ENCODE measurements around the gene SLC4A5.

- TF ChIP-seq, protein P1, sequence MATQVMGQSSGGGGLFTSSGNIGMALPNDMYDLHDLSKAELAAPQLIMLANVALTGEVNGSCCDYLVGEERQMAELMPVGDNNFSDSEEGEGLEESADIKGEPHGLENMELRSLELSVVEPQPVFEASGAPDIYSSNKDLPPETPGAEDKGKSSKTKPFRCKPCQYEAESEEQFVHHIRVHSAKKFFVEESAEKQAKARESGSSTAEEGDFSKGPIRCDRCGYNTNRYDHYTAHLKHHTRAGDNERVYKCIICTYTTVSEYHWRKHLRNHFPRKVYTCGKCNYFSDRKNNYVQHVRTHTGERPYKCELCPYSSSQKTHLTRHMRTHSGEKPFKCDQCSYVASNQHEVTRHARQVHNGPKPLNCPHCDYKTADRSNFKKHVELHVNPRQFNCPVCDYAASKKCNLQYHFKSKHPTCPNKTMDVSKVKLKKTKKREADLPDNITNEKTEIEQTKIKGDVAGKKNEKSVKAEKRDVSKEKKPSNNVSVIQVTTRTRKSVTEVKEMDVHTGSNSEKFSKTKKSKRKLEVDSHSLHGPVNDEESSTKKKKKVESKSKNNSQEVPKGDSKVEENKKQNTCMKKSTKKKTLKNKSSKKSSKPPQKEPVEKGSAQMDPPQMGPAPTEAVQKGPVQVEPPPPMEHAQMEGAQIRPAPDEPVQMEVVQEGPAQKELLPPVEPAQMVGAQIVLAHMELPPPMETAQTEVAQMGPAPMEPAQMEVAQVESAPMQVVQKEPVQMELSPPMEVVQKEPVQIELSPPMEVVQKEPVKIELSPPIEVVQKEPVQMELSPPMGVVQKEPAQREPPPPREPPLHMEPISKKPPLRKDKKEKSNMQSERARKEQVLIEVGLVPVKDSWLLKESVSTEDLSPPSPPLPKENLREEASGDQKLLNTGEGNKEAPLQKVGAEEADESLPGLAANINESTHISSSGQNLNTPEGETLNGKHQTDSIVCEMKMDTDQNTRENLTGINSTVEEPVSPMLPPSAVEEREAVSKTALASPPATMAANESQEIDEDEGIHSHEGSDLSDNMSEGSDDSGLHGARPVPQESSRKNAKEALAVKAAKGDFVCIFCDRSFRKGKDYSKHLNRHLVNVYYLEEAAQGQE (IDR thresholded peaks at IDR 0.05), result no peak
- no peak for TF ChIP-seq POLR2A (IDR thresholded peaks at IDR 0.05; ENCODE audit: low read length)
- no peak for TF ChIP-seq CBX2 (IDR thresholded peaks at IDR 0.05; ENCODE audit: borderline replicate concordance, low read depth)
- TF ChIP-seq CEBPB (IDR thresholded peaks at IDR 0.05), result no peak
- no peak for TF ChIP-seq SREBF2 (IDR thresholded peaks at IDR 0.05)
These were observed 21.5 kb downstream of the SLC4A5 start for GRCh38 chr2:74321737-74322136.

All from A549 (cell line).